Subcutaneous adipose tissue (tissue), 4 donors: ENCODE measurements around the gene FSHR. TPM values are rescaled to one million over a fixed set of nuclear protein-coding genes. Genes with fewer than 3 reads are reported as not detected.

Experiments used
- total RNA-seq, 4 donors: library from RNA; depleted of rRNA; stranded (reverse); fragments of >200 nt; gene quantifications; one replicate each; pipeline ENCODE4 v1.1.0, GENCODE V29; 2016
- TF ChIP-seq, protein P1 (sequence below): fragments of 450-650 bp; IDR thresholded peaks from one replicate; pipeline ENCODE4 v1.5.1; 2016; ENCODE audit warnings: low read depth, mild to moderate bottlenecking, control low read depth, antibody characterized with exemption, moderate library complexity

FSHR gene
- total RNA-seq, 4 donors from 2014 or later, result not detected

DNA sequence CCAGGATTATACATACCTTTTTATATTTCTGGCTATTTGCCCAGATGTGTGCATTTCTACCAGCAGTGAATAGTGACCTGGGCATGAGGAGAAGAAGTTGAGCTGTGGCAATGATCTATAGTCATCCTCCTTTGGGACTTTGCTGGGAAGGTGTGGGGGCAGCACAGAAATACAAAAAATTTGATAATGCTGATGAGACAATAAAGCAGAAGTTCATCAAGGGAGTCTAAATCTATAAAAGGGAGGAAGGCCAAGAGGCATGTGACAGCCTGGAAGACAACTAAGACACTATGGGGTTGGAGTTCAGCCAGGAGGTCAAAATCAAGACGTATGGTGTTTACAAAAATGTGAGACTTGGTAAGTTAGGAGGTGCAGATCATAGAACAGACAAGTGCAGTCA is 52.2 kb downstream of the FSHR start:
- TF ChIP-seq, protein P1, sequence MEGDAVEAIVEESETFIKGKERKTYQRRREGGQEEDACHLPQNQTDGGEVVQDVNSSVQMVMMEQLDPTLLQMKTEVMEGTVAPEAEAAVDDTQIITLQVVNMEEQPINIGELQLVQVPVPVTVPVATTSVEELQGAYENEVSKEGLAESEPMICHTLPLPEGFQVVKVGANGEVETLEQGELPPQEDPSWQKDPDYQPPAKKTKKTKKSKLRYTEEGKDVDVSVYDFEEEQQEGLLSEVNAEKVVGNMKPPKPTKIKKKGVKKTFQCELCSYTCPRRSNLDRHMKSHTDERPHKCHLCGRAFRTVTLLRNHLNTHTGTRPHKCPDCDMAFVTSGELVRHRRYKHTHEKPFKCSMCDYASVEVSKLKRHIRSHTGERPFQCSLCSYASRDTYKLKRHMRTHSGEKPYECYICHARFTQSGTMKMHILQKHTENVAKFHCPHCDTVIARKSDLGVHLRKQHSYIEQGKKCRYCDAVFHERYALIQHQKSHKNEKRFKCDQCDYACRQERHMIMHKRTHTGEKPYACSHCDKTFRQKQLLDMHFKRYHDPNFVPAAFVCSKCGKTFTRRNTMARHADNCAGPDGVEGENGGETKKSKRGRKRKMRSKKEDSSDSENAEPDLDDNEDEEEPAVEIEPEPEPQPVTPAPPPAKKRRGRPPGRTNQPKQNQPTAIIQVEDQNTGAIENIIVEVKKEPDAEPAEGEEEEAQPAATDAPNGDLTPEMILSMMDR, result no peak

DNA sequence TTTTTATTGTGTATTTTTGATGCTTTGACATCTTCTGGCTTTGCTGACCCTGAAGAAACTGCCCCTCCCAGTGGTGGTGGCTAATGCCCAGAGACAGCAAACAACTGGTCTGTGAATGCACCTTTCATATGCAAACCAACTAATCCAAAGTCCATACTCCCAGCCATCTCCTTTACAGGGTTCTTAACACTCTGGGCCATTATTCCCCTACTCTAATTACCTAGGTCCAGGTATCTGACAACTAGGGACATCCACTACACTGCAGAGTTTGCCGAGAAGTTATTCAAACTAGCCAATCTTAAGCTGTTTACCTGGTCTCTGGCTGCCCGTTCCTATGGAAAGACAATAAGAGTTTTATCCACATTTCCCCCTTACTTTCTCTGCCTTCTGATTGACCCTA is 73.6 kb downstream of the FSHR start:
- TF ChIP-seq, protein P1, result no peak

DNA sequence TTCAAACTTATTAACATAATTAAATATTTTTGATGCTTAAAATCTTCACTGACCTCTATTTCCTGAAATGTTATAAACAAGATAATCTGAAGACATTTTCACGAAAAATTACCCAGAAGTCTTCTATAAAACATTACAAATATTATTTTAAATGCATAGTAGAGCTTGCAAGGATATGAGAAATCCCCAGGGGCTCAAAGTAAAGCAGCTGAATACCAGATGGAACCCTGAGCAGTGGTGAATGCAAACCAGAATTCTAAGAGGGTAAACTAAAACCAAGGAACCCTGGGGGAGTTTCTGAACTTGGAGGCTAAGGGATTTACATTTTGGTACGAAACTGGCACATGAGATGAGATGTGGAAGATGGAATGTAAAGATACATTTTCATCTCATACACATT is 83.6 kb downstream of the FSHR start:
- TF ChIP-seq, protein P1, result no peak

DNA sequence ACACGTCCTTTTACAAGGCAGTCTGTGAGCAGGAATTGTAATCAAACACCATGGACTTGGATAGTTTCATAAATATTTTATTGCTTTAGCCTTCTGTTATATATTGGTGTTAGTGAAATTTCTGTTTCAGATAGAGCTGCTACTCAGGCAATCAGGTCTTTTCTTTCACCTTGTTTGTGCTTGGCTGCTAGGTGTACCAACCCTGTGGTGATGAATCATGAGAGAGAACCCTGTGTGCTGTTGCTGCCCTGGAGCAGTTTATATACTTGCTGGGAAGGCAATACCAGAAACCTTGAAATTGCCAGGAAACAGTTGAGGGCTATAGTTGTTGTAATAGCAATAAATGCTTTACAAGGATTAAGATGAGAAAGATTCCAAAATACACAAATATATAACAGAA is 84.5 kb downstream of the FSHR start:
- TF ChIP-seq, protein P1, result no peak

DNA sequence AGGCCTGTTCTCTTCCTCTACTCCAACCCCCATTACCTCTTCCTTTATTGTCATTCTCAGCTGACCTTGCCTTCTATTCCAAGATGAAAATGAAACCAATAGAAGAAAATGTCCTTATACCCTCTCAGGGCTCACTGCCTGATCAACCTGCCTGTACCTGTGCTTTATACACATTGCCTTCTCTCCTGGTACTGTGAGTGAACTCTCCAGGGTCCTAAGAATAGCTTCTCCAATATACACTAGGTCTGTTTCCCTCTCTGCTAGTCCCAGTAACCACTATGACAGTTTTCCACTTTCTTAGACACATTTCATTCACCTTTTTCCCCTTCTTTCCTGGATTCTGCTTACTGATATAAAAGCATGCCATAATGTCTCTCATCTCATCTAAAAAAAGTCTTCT is 85.7 kb downstream of the FSHR start:
- TF ChIP-seq, protein P1, result no peak

DNA sequence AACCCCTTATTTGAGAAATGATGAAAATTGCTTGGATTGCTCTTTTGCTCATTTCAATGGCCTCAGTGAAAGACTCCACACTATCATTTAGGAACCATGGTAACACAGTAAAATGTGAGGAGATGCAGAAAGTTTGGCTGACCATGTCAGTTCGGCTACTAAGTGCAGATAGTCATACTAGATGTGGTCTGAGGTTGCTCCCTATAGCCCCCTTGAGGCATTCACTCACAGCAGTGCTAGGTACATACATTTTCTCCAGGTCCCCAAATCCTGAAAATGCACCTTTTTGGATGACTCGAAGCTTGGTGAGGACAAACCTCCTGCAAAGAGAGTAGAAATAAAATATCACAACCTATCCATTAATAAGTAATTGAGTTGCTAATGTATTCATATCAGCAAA is 86.3 kb downstream of the FSHR start:
- TF ChIP-seq, protein P1, result no peak

DNA sequence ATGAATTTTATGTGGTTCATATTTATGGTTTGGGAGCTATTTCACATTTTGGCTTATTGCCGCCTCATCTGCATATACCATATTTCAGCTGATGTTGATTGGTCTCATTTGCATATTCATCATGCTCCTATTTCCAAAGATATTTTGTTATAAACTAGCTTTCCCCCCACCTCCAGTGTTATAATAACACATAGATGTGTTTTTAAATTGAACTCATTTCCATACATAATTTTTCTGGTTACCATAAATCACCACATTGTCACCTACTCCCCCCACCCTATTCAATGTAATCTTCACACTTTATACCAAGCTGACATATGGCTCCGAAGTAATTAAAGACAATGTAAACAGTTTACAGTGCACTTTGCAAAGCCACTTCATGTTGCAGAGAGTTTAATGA is 101.2 kb downstream of the FSHR start:
- TF ChIP-seq, protein P1, result no peak
